Measurements from ENCODE around the gene SETD1B. TPM values are rescaled to one million over a fixed set of nuclear protein-coding genes. Genes with fewer than 3 reads are reported as not detected.

SETD1B gene
- total RNA-seq, 1 experiment from 2014 or later, result 40.4 TPM

DNA sequence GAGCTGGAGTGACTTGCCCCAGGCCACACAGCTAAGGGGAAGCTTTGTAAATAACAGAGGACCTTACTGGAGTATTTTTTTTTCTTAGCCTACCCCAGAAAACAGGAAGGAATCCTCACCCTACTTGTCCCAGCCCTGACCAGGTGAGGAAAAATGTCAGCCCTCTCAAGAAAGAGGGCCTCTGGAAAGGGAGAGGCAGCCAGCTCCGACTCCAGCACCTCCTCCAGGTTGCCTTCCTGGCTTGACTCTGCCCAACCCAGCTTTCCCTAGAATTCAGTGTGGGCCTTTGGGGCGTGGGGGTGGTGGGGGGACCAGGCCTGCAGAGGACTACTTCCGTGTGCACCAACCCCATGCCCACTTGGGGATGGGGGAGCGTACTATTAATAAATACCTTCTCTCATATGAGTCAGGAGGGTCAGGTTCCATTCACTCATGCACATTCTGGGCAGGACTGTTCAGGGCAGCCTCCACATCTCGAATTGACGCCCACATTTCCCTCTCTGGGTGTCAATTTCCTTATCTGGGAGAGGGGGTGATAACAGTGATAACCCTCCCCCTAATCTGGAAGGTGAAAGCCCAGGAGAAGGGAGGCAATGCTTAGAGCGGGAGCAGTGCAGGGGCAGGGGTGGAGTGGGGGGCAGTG, 15.5 kb upstream of the SETD1B start:
- H3K4me1 Mint-ChIP-seq, result peaks cover 11 to 14% of the 10 kb centered on the region in 2 experiments
- no peak overlapping the region for H2BK20ac ChIP-seq (ENCODE audit: low read depth, low read length, poor library complexity, severe bottlenecking)
- no peak overlapping the region for H3K4me2 ChIP-seq (ENCODE audit: insufficient read depth, insufficient read length, low read length)
- H2BK5ac ChIP-seq (ENCODE audit: insufficient read length, low read length), result no peak overlapping the region
- H3K23ac ChIP-seq (ENCODE audit: insufficient read length, low read depth, low read length), result no peak overlapping the region
- no peak overlapping the region for H3K27ac Mint-ChIP-seq
- DNase-seq, result no peak
- H3K18ac ChIP-seq (ENCODE audit: insufficient read length, low read depth, low read length), result no peak overlapping the region
- no peaks in the 10 kb centered on the region for H3K9me3 ChIP-seq (ENCODE audit: control insufficient read depth, low read depth, low read length)
- H4K20me1 ChIP-seq (ENCODE audit: control insufficient read depth, insufficient read depth, insufficient read length), result no peaks in the 10 kb centered on the region
- H3T11ph ChIP-seq (ENCODE audit: low read length), result no peak overlapping the region
- H3K23me2 ChIP-seq (ENCODE audit: insufficient read length, low read depth, low read length, poor library complexity, severe bottlenecking), result peaks cover 8% of the 10 kb centered on the region
- H3K27me3 Mint-ChIP-seq (ENCODE audit: low read depth), result peaks cover 8% of the 10 kb centered on the region
- no peak overlapping the region for H3K14ac ChIP-seq (ENCODE audit: insufficient read depth, low read length)
- H3K4me1 ChIP-seq (ENCODE audit: insufficient read depth, low read length), result no peaks in the 10 kb centered on the region
- no peak overlapping the region for H4K5ac ChIP-seq (ENCODE audit: insufficient read length, low read depth, low read length)
- no peak overlapping the region for H2AK5ac ChIP-seq (ENCODE audit: insufficient read length, low read length)
- no peak overlapping the region for H2BK12ac ChIP-seq (ENCODE audit: insufficient read length, low read depth, low read length)
- H3K27ac ChIP-seq (ENCODE audit: insufficient read length, low read depth, low read length), result no peak overlapping the region
- no CpG with 5 or more reads among the region's 7 CpGs for WGBS (ENCODE audit: extremely low coverage, insufficient read length, low lambda C conversion rate)
- TF ChIP-seq, protein P1, sequence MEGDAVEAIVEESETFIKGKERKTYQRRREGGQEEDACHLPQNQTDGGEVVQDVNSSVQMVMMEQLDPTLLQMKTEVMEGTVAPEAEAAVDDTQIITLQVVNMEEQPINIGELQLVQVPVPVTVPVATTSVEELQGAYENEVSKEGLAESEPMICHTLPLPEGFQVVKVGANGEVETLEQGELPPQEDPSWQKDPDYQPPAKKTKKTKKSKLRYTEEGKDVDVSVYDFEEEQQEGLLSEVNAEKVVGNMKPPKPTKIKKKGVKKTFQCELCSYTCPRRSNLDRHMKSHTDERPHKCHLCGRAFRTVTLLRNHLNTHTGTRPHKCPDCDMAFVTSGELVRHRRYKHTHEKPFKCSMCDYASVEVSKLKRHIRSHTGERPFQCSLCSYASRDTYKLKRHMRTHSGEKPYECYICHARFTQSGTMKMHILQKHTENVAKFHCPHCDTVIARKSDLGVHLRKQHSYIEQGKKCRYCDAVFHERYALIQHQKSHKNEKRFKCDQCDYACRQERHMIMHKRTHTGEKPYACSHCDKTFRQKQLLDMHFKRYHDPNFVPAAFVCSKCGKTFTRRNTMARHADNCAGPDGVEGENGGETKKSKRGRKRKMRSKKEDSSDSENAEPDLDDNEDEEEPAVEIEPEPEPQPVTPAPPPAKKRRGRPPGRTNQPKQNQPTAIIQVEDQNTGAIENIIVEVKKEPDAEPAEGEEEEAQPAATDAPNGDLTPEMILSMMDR (conservative IDR thresholded peaks at IDR 0.05), result no peak
- H2BK15ac ChIP-seq (ENCODE audit: low read depth, low read length), result no peak overlapping the region
- no peak overlapping the region for H3K9ac ChIP-seq (ENCODE audit: extremely low read depth, insufficient read length, low read length)
- no peak overlapping the region for H3K56ac ChIP-seq (ENCODE audit: insufficient read length, low read depth, low read length)
- no peak overlapping the region for H3K4me3 Mint-ChIP-seq
- H4K91ac ChIP-seq (ENCODE audit: insufficient read length, low read depth, low read length), result no peak overlapping the region
- H3K27me3 ChIP-seq (ENCODE audit: insufficient read depth, low read length), result no peaks in the 10 kb centered on the region
- H3K36me3 Mint-ChIP-seq (ENCODE audit: insufficient read depth in 1 of 3, low read depth in 3 of 3), result peaks cover 1 to 25% (median 9%) of the 10 kb centered on the region in 3 experiments; a peak in 5 of 7 replicates
- H3K9me3 Mint-ChIP-seq, result no peaks in the 10 kb centered on the region; a peak in 1 of 5 replicates
- H4K8ac ChIP-seq (replicated peaks; ENCODE audit: insufficient read length, low read depth, low read length), result no peak overlapping the region
- no peaks in the 10 kb centered on the region for H3K79me2 ChIP-seq (ENCODE audit: insufficient read depth, low read length)
- no peaks in the 10 kb centered on the region for H3K79me1 ChIP-seq (ENCODE audit: insufficient read depth, low read depth, low read length, poor library complexity, severe bottlenecking)
- no peak overlapping the region for H2BK120ac ChIP-seq (ENCODE audit: low read depth, low read length, poor library complexity, severe bottlenecking)
- no peak overlapping the region for H2AFZ ChIP-seq (ENCODE audit: low read length)
- no peak overlapping the region for H3K4ac ChIP-seq (ENCODE audit: low read depth, low read length)

Data from H9 (cell line).